HUES6 (cell line): Measurements from ENCODE around the gene EPHA4.
"Not testable (repeated sequence)": the region's sequence is repeated elsewhere in the genome, so short reads cannot be mapped to it uniquely, and the experiment has no call there.

Experiments
- H3K27ac ChIP-seq: 2 replicates; pipeline ENCODE4 v1.7.0; 2013; ENCODE audit warnings: low read depth, mild to moderate bottlenecking, low read length, inconsistent platforms
- H3K27me3 ChIP-seq: 2 replicates; pipeline ENCODE4 v1.6.1; 2013; ENCODE audit warnings: low read length; ENCODE audit not compliant: control insufficient read depth, insufficient read depth
- H3K36me3 ChIP-seq: 2 replicates; pipeline ENCODE4 v1.6.1; 2013; ENCODE audit warnings: low read length; ENCODE audit not compliant: control insufficient read depth, insufficient read depth
- H3K4me1 ChIP-seq: 2 replicates; pipeline ENCODE4 v1.6.1; 2013; ENCODE audit warnings: low read length; ENCODE audit not compliant: control insufficient read depth, insufficient read depth
- H3K4me3 ChIP-seq: 2 replicates; pipeline ENCODE4 v1.5.1; 2013; ENCODE audit warnings: low read depth, low read length
- H3K9ac ChIP-seq: one replicate; pipeline ENCODE4 v1.6.1; 2013; ENCODE audit warnings: mild to moderate bottlenecking, low read length
- H3K9me3 ChIP-seq: 2 replicates; pipeline ENCODE4 v1.6.1; 2013; ENCODE audit warnings: low read depth, low read length; ENCODE audit not compliant: control insufficient read depth, insufficient read depth

Gene EPHA4

DNA sequence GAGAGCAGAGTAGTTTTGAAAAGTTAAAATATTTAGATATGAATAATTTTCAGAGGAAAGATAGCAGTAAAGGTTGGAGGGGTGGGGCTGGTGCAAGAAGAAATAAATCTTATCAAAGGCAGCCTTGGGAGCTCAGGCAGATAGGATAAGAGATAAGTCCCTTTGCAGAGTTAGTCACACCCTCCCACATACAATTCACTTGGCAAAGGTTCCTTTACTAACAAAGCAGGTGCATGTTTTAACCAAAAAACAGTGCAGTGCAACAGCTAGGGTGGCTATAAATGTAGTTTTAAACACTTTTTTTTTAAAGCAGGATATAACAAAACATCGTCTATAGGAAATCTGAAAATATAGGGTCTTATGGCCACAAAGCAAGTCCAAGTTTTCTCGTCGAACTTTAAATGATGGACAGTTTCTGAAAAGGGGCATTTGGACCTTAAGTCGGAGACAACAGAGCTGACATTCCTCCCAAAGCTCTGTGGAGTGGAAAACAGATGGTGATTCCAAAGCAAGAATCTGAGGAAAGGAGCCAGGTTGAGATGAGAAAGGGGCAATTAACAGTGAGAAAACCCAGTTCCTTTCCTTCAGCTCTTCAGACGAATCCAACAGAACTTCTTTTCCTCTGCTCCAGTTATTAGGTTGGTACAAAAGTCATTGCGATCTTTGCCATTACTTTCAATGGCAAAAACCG, 53.0 kb downstream of the EPHA4 start:
- no peak overlapping the region for H3K27ac ChIP-seq
- no peaks in the 10 kb centered on the region for H3K9me3 ChIP-seq
- H3K36me3 ChIP-seq = no peaks in the 10 kb centered on the region
- H3K9ac ChIP-seq = no peak overlapping the region
- H3K4me1 ChIP-seq = peaks cover 25% of the 10 kb centered on the region
- no peak overlapping the region for H3K4me3 ChIP-seq
- H3K27me3 ChIP-seq = no peaks in the 10 kb centered on the region

DNA sequence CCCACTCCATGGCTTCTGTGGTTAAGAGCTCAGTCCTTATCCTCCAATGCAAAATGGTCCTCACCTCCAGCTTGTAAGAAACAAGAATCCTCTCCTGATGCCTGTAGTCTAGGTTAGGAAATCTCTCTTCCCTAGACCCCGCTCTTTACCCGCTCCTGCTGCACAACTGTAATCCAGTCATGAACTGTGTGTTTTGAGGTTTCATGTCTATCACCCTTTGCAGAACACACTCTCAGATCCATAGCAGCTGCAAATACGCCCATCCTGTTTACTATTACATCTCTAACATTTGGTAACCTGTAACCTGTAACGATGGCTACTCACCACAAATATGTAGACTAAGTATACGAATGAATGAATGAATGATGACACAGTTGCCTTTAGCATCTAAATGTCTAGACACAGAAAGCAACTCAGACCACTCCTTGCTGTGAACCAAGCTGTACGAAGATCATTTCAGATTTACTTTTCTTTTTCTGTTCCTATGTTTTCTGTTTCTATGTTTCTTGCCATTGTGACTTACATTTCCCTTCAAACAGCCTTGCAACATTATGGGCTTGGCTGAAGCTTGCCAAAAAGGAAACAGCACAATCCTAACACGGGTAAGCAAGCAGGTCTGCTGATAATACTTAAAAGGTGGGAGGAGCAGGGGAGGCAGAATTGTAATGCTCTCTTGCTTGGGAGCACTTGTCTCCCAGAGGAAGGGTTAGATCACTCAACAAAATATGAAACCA, 53.7 kb downstream of the EPHA4 start:
- no peak overlapping the region for H3K27ac ChIP-seq
- H3K4me3 ChIP-seq = no peak overlapping the region

DNA sequence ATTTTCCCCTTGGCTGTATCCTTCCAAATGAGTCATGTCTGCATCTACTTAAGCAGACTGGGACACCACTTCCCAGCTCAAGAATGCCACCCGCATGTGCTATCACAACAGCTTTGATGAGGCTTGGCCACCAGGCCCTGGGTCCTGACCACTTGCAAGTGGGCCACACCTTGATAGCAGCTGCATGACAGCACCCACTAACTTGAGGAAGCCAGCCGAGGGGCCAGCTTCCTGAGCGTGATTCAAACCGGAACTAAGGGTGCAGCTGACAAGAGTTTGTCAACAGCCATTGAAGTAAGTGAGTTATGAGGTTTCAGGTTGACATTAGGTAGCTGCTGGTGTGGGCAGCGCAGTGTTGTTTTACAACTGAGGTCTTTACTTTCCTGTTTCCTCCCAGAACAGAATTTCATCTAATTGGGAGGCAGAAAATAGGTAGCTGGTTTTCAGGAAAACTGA, 54.4 kb downstream of the EPHA4 start:
- H3K27me3 ChIP-seq = no peaks in the 10 kb centered on the region
- H3K9me3 ChIP-seq = no peaks in the 10 kb centered on the region
- H3K4me3 ChIP-seq = no peak overlapping the region
- no peak overlapping the region for H3K27ac ChIP-seq
- H3K4me1 ChIP-seq = peaks cover 36% of the 10 kb centered on the region
- H3K36me3 ChIP-seq = no peaks in the 10 kb centered on the region
- H3K9ac ChIP-seq = no peak overlapping the region

More for the DNA sequence above, 53.7 kb downstream of the EPHA4 start:
- Histone ChIP-seq H3K9me3 (no peaks in the 10 kb centered on the region), H3K4me1 (peaks cover 29% of the 10 kb centered on the region), H3K36me3 (no peaks in the 10 kb centered on the region), H3K9ac (no peak overlapping the region), H3K27me3 (no peaks in the 10 kb centered on the region)

DNA sequence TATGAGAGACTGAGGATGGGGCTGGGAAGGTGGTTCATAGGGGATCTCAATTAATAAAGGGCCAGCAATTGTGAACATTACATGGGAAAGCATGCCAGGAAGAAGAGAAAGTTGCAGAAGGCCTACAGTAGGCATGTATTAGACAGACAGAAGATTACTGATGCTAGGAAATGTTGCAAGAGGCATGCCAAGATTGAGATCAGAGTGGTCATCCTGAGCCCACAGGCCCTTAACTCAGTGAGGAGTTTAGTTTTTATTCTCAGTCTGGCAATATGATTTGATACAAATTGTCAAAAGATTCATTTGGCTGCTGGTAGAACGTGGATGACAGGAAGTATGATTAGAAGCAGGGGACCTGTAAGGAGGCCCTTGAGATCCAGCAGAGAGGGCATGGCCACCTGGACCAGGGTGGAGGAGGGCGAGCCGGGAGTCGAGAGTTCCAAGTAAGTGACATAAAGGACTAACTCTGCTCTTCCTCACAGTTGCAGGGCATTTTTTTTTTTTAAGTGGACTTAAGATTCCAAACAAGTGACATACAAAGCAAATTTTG, 54.9 kb downstream of the EPHA4 start:
- no peaks in the 10 kb centered on the region for H3K36me3 ChIP-seq
- no peak overlapping the region for H3K27ac ChIP-seq
- H3K27me3 ChIP-seq = no peaks in the 10 kb centered on the region
- no peaks in the 10 kb centered on the region for H3K9me3 ChIP-seq
- no peak overlapping the region for H3K4me3 ChIP-seq
- H3K9ac ChIP-seq = no peak overlapping the region
- H3K4me1 ChIP-seq = peaks cover 37% of the 10 kb centered on the region

DNA sequence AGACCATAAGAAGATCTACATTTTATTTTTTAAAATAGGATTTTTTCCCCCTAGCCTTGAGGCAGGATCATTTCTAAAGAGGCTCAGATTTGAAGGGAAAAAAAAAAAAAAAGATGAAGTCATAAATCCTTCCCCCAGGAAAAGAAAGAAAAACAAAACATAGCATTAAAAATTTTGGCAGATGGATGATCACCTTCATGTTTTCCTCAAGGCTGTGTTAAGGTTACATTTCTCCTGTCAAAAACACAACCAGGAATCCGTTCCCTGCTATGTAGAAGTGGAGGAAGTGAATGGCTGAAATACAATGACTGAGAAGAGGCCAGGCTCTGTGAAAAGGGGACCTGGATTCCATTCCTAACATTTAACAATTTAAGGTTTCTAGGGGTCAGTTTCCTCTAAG, 56.2 kb downstream of the EPHA4 start:
- no peaks in the 10 kb centered on the region for H3K36me3 ChIP-seq
- H3K27me3 ChIP-seq = no peaks in the 10 kb centered on the region
- no peak overlapping the region for H3K9ac ChIP-seq
- no peak overlapping the region for H3K27ac ChIP-seq
- peaks cover 37% of the 10 kb centered on the region for H3K4me1 ChIP-seq
- H3K4me3 ChIP-seq = no peak overlapping the region
- no peaks in the 10 kb centered on the region for H3K9me3 ChIP-seq

DNA sequence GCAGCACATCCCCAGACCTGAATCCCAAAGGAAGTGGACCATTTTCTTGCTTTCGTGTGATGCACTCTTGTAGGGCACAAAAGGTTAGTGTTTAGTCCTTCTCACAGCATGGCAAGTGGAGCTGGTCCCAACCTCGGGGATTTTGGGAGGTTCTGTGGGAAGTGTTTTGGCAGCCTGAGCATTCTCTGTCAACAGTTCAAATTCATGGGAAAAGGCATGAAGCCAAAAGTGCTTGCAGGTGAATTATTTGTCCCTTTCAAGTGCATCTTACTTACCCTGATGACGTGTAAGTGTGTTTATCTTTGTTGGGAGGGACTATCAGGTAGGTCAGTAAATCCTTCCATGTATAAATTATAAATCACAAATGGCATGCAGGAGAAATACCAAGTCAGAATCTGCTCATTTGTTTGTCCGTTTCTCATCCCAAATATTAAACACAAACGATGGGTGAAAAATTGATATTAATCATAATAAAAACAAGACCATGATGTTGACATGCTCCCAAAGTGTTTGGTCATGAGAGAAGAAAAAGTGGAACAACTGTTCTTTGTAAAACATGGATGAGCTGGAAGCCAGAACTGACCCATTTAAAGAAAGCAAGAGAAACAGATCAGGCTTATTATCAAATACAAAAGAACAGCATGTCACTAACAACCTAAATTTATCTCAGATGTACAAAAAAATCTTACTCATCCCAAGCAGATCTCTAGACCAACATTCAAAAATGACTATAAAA, 57.6 kb downstream of the EPHA4 start:
- no peaks in the 10 kb centered on the region for H3K27me3 ChIP-seq
- H3K36me3 ChIP-seq = no peaks in the 10 kb centered on the region
- H3K9me3 ChIP-seq = no peaks in the 10 kb centered on the region
- H3K4me3 ChIP-seq = no peak overlapping the region
- no peak overlapping the region for H3K9ac ChIP-seq
- H3K4me1 ChIP-seq = peaks cover 30% of the 10 kb centered on the region
- H3K27ac ChIP-seq = no peak overlapping the region

DNA sequence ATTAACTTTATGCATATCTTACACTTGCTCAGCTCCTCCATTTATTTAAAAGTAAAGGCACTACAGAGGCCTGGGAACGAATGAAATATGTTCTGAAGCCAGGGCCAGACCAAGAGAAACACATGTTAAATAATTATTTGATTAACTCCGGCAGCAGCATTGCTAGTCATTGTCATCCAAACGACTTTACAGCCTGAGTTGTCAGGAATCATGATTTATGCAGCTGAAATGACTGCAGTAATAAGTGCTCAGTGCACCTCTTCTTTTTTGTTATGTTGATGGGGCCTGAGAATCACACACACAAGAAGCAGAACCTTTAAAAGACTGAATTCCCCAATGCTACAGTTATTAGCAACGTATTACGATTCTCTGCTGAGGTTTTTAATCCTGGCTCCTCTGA, 58.9 kb downstream of the EPHA4 start:
- no peaks in the 10 kb centered on the region for H3K36me3 ChIP-seq
- H3K9me3 ChIP-seq = no peaks in the 10 kb centered on the region
- no peak overlapping the region for H3K9ac ChIP-seq
- peaks cover 18% of the 10 kb centered on the region for H3K4me1 ChIP-seq
- no peak overlapping the region for H3K27ac ChIP-seq
- no peaks in the 10 kb centered on the region for H3K27me3 ChIP-seq
- no peak overlapping the region for H3K4me3 ChIP-seq

DNA sequence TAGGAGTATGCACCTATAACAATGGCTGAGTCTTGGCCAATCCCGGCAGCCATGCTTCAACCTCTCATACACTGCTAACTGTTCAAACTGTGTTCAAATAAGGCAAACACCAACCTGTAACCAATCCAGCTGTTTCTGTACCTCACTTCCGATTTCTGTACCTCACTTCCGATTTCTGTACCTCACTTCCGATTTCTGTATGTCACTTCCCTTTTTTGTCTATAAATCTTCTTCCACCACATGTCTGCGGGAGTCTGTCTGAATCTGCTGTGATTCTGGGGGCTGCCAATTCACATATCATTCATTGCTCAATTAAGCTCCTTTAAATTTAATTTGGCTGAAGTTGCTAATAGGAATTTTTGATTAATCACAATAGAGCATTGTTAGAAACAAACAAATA, 60.8 kb downstream of the EPHA4 start:
- H3K9ac ChIP-seq, H3K27me3 ChIP-seq, H3K27ac ChIP-seq, H3K36me3 ChIP-seq, H3K4me3 ChIP-seq, H3K9me3 ChIP-seq: not testable (repeated sequence)
- H3K4me1 ChIP-seq = peaks cover 14% of the 10 kb centered on the region

DNA sequence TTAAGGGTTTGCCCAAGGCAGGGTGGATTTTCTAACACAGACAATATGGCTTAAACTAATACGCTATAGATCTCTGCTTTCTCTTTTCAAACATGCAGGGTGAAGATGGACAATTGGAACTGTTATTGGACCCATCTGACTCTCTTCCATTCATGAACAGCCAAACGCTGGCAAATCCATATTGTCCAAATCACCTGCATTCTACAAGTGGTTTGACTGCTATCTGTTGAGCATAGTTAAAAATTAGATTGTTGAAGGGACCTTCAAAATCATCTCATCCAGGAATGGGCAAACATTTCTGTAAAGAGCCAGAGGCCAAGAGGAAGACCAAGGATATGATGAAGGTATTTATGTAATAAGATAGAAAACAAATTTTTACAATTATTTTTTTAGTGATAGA, 65.6 kb downstream of the EPHA4 start:
- Histone ChIP-seq H3K4me1 (peaks cover 8% of the 10 kb centered on the region; the same call in 1 of the 2 replicates), H3K9me3 (no peaks in the 10 kb centered on the region), H3K9ac (no peak overlapping the region), H3K36me3 (no peaks in the 10 kb centered on the region), H3K27me3 (no peaks in the 10 kb centered on the region), H3K27ac (no peak overlapping the region), H3K4me3 (no peak overlapping the region)

DNA sequence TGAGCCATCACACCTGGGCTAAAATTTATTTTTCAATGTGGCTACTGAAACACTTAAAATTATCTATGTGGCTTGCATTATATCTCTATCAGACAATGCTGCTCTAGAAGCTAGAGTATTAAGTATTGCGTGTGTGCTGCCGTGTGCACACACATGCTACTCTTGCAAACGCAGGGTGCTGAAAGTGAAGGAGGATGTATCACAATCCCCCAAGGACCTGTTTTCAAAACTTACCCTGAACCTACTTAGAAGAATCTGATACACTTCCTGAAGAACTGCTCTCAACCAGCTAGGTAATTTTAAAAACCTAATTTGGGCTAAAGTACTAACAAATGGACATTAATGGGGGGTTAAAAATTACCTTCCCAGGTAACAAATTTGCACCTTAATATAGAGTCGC, 66.5 kb downstream of the EPHA4 start:
- H3K4me1 ChIP-seq = peaks cover 11% of the 10 kb centered on the region; the same call in 1 of the 2 replicates

DNA sequence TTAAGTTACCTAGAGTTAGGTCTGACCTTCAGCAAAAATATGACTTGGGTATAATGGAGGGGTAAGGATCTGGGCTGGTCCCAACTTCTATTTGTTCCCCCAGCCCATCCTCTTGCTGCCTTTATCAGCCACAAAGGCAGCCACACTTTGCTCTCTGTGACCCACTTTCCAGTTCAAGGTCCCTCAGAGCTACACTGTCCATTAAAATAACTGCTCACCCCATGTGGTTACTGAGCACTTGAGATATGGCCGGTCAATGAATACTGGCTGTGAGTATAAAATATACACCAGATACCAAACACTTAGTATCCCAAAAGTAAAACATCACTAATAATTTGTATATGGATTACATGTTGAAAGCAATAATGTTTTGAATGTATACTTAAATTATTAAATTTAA, 67.2 kb downstream of the EPHA4 start:
- Histone ChIP-seq H3K4me3 (no peak overlapping the region), H3K27me3 (no peaks in the 10 kb centered on the region), H3K27ac (no peak overlapping the region), H3K9ac (no peak overlapping the region), H3K36me3 (no peaks in the 10 kb centered on the region), H3K4me1 (peaks cover 11% of the 10 kb centered on the region; the same call in 1 of the 2 replicates), H3K9me3 (no peaks in the 10 kb centered on the region)

More for the DNA sequence above, 66.5 kb downstream of the EPHA4 start:
- Histone ChIP-seq H3K9ac (no peak overlapping the region), H3K27ac (no peak overlapping the region), H3K4me3 (no peak overlapping the region), H3K27me3 (no peaks in the 10 kb centered on the region), H3K36me3 (no peaks in the 10 kb centered on the region), H3K9me3 (no peaks in the 10 kb centered on the region)
